LNCAP (cell line): Measurements from ENCODE around the gene SLC15A4.

Experiments
- TF ChIP-seq, protein P1 (sequence below): fragments of 450-650 bp; IDR thresholded peaks from 2 replicates; pipeline ENCODE4 v1.5.1; 2017; ENCODE audit warnings: mild to moderate bottlenecking

The SLC15A4 gene

DNA sequence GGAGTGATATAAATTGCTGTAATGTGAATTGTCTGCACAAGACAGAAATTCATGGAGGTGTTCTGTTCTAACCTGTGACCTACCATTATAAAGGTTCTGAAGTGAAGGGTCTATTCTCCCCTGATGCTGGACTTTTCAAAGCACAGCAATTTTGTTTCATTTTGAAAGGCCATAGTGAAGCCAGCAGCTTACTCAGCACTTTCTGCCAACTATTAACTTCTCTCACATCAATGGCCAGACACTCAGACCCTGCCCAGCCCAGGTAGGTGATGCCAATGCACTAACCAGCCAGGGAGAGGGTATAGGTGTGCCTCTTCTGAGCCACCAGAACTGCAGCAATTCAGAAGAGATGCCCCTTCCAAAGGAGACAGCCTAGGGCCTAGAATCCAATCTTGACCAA is 43.9 kb downstream of the SLC15A4 start:
- TF ChIP-seq, protein P1, sequence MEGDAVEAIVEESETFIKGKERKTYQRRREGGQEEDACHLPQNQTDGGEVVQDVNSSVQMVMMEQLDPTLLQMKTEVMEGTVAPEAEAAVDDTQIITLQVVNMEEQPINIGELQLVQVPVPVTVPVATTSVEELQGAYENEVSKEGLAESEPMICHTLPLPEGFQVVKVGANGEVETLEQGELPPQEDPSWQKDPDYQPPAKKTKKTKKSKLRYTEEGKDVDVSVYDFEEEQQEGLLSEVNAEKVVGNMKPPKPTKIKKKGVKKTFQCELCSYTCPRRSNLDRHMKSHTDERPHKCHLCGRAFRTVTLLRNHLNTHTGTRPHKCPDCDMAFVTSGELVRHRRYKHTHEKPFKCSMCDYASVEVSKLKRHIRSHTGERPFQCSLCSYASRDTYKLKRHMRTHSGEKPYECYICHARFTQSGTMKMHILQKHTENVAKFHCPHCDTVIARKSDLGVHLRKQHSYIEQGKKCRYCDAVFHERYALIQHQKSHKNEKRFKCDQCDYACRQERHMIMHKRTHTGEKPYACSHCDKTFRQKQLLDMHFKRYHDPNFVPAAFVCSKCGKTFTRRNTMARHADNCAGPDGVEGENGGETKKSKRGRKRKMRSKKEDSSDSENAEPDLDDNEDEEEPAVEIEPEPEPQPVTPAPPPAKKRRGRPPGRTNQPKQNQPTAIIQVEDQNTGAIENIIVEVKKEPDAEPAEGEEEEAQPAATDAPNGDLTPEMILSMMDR = no peak

DNA sequence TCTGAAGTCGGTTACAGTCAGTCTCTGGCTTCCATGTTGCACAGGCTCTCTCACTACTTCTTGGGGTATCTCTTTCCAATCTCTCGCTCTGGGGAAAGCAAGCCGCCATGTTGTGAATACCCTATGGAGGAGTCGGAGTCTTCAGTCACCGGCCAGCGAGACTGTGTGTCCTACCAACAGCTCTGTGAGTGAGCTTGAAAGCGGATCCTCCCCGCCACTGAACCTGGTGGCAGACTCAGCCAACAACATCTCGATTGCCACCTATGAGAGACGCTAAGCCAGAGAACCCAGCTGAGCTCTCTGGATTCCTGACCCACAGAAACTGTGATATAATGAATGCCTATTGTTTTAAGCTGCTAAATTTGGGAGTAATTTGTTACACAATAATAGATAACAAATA is 51.5 kb downstream of the SLC15A4 start:
- TF ChIP-seq, protein P1 = no peak

- TF ChIP-seq, protein P1 = no peak
Measured at GRCh38 chr12:128771681-128772080, 52.1 kb downstream of the SLC15A4 start.

GRCh38 chr12:128767518-128767917 is 56.2 kb downstream of the SLC15A4 start:
- TF ChIP-seq, protein P1 = no peak

DNA sequence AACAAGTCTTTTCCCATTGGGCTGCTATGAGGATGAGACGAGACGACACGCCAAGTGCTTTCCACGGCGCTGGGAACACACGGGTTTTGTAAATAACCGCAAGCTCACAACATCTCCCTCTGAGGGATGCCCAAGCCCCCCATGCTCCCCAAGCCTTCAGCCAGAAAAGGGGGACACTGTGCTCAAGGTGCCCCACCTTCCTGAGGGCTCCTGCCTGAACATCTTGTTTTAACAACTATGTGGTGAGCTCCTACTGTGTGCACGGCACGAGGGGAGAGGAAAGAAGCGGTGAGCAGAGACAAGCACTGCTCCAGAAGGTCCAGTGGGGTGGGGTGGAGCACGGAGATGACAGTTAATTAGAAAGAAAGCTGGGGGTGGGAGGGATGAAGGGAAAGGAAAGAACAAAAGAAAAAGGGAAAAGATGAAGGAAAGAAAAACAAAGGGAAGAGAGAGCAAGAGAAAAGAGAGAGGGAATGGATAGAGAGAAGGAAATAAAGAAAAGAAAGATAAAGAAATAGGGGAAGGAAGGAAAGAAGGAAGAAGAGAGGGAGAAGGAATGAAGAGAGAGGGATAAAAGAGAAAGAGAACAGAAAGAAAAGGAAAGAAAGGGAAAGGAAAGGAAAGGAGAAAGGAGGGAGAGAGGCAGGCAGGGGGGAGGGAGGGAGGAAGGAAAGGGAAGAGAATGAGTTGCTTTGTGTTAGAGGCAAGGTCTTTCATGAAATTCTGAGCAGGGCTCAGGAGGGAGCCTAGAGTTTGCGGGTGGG is 56.8 kb downstream of the SLC15A4 start:
- TF ChIP-seq, protein P1 = no peak

DNA sequence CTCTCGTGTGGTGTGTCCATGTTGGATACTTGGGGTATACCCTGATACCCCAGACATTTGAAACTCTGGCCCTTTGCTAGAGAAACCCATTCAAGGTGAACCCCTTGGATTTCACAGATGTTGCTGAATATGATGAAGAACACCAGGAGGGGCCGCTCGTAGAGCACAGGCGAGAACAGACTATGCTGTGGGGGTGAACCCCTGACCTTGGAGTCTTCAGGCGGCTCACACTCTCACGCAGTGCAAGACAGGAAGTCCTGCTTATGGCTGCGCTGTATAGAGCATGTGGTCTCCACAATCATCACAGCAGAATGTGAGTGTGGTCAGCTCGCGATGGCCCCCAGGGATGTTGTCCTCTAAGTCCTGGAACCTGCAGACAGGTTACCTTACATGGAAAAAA is 60.4 kb downstream of the SLC15A4 start:
- TF ChIP-seq, protein P1 = no peak

GRCh38 chr12:128761379-128761790 is 62.4 kb downstream of the SLC15A4 start:
- TF ChIP-seq, protein P1 = no peak

GRCh38 chr12:128755566-128755965 is 68.2 kb downstream of the SLC15A4 start:
- TF ChIP-seq, protein P1 = no peak
